Stimulated activated CD4-positive, alpha-beta T cell treated with anti-CD3 and anti-CD28 coated beads, Interleukin-4, amount 100 ng/mL, for 48 hours (primary cell): Measurements from ENCODE around the gene EGF.

Experiments
- DNase-seq, 2 donors: peaks; one replicate each; pipeline ENCODE4 v3.0.0-alpha.2; 2020; ENCODE audit warnings: low read depth in 2 of 2

The EGF gene

DNA sequence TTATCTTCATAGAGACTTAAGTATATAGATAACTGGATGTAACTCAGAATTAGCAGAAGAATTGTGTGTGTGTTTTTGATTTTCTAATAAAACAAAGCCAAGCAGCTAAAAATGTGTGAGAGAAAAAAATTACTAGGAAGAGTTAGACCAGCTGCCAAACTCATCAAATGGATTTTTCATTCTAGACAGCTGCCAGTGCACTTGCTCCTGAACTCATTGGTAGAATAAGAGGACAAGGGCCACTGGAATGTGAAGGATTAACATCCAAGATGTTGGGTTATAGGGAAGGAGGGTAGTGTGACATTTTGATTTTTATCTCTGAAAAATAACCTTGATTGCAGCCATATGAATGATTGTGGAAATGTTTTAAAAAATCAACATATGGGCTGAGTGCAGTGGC, 49.7 kb downstream of the EGF start:
- no peak for DNase-seq

DNA sequence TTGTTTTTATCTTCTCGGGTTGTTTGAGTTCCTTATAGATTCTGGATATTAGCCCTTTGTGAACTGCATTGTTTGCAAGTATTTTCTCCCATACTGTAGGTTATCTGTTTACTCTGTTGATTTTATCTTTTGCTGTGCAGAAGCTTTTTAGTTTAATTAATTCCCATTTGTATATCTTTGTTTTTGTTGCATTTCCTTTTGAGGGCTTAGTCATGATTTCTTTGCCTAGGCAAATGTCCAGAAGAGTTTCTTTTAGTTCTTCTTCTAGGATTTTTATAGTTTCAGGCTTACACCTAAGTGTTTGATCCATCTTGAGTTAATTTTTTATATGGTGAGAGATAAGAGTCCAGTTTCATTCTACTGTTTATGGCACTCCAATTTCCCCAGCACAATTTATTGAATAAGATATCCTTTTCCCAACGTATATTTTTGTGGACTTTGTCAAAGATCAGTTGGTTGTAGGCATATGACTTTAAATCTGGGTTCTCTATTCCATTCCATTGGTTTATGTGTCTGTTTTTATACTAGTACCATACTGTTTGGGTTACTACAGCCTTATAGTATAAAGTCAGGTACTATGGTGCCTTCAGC, 54.3 kb downstream of the EGF start:
- DNase-seq = no peak

DNA sequence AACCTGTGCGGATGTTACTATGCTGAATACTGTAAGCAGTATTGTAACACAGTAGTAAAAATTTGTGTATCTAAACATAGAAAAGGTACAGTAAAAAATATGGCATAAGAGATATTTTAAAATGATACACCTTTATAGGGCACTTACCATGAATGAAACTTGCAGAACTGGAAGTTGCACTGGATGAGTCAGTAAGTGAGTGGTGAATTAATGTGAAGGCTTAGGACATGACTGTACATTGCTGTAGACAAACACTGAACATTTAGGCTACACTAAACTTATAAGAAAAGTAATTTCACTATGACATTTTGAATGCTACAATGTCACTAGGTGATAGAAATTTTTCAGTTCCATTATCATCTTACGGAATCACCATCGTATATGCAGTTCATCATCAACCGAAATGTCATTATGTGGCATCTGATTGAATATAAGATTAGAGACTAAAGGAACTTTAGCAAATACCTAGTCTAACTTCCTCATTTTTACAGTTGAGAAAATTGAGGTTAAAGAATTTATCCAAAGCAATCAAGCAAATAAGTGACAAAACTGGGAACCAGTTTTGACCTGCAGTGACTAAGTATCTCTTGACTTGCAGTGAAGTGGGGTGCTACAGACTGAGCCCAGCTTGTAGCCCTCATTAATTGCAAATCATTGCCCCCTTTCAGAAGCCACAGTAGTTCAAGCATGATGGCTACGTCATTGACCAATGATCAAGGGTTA, 55.3 kb downstream of the EGF start:
- DNase-seq = no peak

DNA sequence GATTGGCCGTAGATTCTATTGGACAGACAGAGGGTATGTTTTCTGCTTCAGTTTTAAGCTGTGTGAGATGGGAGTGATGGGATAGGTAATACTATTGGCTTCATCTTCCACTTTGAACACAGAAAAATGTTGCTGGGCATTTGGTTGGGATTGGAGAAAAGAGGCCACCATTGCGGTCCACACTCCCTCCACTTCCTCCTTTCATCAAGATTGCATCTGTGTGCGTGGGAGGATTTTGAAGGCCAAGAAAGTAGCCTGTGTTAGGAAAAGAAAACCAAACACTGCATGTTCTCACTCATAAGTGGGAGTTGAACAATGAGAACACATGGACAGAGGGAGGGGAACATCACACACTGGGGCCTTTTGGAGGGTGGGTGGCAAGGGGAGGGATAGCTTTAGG, 56.4 kb downstream of the EGF start:
- DNase-seq = no peak

DNA sequence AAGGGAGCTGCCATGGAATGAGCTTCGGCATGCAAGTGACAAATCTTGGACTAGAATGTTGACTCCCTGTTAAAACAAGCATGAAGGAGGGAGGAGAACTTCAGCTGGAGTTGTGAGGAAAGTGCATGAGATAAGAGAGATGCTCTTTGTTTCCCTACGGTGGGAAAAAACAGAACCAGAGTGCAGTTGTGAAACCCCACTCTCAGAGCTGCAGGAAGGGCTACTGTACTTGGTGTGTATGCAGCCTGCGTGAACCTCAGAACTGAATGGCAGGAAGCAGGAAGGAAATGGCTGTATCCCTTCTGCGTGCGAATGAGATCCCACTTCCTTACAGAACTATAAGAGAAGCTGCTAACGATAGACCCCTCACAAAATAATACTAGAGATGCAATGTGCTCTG, 57.2 kb downstream of the EGF start:
- no peak for DNase-seq

DNA sequence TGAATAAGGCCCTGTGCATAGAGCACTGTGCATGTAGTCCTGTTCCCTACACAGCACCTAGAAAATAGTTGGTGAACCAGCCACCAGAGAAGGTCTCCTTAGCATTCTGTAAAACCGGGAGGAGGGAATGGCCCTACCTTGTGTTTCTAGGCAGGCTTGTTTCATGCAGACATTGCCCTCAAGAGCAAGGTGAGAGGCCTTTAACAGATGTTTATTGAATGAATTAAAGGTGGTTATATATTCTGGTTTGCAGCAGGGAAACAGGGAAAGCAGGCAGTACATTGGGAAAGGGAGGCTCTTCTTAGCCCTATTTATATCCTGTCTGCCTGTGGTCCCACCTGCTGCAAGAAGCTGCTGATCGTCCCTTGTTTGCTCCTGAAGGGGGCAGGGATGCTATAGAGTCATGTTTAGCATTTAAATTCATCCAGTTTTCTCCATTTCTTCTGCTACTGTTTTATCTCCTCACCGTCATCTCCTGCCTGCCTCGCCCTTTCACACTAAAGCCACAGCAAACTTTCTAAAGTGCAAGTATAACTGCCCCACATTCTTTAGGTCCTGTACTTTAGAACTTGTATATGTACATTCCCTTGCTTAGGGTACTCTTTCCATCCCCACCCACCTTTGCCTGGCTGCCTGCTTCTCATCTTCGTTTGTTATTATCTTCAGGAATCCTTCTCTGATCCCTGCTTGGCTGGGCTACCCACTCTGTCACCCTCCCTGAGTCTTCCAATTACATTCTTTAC, 60.3 kb downstream of the EGF start:
- DNase-seq = no peak

DNA sequence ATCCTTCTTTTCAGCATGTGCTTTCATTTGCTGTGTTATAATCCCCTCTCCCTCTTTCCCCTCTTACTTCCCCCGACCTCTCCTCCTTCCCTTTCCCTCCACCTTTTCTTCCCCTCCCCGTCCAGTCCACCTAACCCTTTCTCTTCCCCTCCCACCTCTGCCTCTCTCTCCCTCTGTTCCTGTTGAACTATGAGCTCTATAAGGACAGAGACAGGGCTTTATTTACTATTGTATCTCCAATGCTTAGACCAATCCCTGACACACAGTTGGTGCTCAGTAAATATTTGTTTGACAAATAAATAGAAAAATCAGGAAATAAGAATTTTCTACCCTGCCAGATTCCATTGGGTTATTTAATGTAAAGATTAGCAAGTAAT, 60.8 kb downstream of the EGF start:
- DNase-seq = no peak

DNA sequence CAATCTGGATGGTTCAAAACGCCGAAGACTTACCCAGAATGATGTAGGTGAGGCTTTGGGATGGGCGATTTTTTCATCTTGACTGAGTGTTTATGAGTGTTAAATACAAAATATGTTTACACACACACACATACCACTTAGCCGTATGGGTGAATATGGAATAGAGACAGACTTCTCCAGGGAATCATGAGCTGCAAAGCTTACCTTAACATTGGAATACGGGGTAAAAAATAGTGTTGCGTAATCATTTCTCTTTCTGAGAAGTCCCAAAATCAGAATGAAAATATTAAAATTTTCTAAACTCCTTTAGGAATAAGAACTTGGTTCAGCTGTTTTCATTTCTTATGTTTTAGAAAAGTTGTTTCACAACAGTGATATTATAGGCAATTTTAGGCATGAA, 63.5 kb downstream of the EGF start:
- DNase-seq = no peak

DNA sequence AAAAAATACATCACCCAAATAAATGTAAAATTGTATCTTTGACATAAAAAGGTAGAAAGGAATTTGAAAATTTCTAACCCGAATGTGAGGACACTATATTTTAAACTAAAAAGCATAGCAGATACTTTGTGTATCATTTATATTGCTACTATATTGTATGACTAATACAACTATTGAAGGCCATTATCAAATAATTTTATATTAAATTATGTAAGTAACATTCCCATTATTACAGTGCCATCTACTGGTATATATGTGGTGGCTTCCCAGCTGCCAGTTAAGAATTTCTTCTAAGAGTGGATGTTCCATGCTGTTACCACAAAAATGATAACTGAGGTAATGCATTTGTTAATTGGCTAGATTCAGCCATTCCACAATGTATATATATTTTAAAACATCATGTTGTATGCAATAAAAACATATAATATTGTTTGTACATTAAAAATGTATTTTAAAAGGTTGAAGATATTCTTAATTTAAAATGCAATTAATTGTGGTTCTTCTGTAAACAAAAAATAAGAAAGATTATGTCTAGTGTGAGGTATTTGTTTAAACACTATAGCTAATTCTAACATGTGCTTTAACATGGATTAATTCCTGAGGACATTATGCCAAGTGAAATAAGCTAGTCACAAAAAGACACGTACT, 65.3 kb downstream of the EGF start:
- DNase-seq = no peak

DNA sequence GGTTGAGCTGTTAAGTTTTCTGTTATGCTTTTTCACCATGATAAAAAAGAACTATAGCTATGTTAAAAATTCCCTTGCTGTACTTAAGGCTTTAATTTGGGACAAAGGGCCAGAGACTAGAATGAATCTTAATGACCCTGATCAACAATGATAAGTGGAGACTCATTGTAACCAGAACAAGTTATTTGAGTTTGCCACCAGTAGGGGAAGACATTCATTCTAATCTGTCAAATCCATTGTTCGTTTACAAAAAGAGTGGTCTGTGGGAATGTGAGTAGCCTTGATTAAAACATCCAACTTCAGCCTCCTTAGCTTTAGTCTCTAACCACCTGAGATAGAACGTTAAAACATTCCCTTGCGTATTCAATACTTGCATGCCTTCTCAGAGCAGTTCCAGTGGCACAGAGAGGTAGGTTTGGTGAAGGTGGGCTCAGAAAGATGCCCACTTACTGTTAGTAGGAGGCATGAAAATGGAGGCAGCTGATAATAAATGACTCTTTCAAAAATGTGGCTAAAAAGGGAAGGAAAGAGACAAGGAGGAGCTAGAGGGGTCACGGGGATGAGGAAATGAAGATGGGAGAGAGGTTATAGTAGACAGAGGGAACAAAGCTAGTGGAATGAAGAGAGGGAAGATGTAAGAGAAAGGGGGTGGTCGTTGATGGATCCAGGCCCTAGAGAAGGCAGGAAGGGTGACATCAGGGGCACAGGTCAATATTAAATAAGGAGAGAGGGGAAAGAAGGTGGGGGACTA, 66.2 kb downstream of the EGF start:
- DNase-seq = no peak

DNA sequence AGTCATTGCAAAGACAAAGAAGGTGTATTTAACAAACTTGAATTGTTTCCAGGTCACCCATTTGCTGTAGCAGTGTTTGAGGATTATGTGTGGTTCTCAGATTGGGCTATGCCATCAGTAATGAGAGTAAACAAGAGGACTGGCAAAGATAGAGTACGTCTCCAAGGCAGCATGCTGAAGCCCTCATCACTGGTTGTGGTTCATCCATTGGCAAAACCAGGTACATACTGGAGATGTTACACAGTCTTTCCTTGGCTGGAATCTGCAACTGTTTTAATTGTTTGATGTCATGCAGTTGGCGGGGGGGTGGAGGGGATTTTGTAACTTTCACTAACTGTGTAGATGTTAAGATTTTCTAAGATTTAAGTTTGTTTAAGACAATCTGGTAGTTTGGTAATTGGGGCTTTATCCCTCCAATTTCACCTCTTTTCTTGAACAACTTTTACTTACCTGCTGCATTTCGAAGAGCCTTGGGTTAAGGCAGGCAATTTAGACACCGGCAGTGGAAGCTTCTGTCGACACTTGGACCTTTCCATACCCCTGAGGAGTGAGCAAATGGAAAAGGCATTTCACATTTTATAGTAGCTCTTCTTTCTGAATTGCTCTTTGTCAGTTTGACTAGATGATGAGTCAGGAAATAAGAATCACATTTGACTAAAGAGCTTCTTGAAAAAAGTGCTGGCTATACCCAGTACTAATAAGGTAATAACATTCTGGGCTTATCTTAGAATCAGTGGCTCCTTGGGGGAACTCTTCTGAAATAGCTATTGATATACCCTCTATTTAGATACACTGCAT, 67.4 kb downstream of the EGF start:
- no peak for DNase-seq

DNA sequence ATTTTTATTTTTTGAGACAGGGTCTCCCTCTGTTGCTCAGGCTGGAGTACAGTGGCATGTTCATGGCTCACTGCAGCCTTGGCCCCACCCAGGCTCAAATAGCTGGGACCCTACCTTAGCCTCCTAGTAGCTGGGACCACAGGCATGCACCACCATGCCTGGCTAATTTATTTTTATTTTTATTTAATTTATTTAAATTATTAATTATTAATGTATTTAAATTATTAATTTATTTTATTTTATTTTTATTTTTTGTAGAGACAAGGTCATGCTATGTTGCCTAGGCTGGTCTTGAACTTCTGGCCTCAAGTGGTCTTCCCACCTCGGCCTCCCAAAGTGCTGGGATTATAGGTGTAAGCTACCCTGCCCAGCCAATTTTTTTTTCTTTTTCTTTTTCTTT, 69.3 kb downstream of the EGF start:
- no peak for DNase-seq

DNA sequence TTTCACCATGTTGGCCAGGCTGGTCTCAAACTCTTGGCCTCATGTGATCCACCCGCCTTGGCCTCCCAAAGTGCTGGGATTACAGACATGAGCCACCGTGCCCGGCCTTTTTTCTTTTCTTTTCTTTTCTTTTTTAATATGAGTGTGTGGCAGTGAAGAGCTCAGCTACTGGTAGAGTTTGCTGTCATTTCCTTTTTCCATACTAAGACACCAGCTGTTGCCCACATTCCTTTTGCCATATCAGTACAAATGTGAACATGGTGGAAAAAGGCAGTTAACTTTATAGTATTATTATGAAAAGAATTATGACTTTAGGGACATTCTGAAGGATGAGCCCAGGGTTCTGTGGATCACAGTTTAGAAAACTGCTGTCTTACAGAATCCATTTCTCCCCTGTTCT, 69.8 kb downstream of the EGF start:
- DNase-seq = no peak

DNA sequence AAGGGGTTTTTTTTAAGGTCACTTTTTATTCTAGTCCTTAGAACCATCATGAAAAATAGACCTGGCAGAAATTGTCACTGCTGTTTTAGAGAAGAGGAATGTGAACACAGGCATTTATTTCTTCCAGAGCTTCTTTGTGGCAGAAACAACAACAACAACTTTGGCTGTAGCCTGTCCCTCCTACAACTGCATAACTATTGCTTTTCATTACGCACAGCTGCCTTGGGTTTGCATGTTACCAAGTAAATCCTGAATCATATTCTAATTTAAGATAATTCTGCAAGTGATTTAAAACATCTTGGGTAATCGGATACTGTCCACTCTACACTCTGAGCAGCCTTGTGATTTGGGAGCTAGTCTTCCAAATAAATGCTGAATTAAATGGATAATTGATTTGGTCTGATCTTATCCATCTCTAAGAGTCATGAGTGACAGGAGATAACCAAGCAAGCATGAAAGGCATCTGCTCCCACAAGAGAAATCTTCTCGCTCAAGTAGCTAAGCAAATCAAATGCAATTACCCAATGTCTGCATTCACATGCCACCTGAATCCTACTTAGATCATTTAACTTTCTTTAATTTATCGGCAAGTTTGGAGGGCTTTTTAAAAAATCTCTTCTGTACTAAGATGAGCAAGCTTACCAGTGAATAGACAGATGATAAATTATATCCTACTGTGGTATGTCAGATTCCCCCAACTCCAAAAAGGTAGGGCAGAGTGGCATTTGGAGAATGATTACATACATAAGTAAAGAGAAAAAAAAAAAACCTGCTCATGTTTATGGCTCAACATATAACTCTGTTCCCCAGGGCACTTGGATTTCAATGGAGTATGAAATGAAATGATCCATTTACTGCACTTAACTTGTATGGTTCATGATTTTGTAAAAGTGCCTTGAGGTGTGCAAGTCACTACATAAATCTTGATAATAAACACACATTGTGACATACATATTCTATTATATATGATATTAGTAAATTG, 73.6 kb downstream of the EGF start:
- DNase-seq = no peak

DNA sequence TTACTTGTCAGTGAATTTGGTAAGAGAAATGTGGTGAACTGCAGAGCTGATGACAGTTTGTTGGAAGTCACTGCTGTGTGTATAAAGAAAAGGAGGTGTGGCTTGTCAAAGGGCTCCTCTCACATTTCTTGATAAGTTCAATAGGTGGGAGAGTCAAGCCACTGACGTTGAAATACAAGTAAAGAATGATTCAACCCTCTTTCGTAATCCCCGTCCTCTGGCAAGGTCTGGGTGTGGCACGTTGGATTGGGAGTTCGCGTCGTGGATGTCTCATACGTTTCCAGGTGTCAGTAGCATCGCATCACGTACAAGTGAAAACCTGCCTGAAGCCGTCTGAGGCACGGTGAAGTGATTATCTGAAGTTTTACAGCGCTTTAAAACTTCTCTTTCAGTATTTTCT, 76.4 kb downstream of the EGF start:
- DNase-seq = no peak

DNA sequence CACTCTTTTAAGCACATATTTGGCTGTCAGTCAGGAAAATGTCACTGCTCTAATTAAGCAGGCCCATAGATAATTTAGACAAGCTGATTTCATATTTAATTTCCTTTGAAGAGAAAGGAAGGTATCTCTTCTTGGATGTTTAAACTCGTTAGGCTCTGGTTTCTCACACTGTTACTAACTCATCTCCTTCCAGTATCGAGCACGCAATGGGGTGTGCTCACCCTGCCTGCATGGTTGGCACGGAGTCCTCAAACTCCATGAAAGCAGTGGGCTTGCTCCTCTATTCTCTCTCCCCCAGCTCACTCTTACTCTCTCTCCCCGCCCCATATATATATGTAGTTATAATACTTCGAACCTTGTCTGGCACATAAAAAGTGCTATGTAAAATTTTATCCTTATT, 76.9 kb downstream of the EGF start:
- DNase-seq = no peak

DNA sequence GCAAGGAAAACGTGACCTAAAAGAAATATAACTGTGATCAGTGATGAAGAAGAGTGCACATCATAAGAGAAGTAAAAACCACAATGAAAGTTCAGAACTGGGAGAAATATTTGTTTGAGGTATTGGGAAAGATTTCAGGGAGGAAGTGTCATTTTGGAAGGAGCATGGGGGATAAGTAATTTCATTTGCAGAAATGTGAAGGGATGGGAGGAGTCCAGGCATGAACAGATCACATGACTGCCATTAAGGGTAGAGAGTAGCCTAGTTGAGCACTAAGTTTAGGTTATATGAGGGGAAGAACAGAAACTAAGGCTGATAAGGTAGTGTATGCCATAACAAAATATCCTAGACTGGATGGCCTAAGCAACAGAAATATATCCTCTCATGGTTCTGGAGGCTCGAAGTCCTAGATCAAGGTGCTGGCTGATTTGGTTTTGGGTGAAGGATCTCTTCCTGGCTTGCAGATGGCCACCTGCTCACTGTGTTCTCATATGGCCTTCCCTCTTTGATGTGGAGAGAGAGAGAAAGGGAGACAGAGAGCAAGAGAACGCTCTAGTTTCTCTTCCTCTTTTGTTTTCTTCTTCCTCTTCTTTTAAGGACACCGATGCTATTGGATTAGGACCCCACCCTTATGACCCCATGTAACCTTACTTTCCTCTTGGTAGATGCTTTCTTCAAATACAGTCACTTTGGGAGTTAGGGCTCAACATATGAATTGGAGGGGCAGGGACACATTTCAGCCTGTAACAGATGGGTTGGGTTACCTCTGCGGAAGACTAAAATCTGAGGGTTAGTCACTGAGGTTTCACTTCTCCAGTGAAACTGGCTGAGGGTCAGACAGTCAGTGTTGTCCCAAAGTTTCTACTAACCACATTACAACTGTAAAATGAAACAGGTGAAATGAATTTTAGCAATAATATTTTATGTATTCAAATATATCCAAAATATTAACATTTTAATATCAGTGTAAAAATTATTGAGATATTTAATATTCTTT, 77.9 kb downstream of the EGF start:
- DNase-seq = no peak

DNA sequence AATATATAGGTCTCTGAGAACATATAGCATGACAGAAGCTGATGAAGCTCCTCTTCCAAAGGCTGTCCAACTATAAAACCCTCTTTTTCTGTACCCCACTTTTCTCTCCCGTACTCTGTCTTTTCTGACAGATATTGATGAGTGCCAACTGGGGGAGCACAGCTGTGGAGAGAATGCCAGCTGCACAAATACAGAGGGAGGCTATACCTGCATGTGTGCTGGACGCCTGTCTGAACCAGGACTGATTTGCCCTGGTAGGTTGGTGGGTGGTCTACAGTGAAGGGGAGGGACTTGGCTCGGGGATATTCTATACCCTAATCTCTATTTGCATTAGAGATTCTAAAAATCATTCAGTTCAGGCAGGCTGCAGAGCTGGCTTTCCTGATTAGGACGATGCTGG, 80.4 kb downstream of the EGF start:
- DNase-seq = no peak

DNA sequence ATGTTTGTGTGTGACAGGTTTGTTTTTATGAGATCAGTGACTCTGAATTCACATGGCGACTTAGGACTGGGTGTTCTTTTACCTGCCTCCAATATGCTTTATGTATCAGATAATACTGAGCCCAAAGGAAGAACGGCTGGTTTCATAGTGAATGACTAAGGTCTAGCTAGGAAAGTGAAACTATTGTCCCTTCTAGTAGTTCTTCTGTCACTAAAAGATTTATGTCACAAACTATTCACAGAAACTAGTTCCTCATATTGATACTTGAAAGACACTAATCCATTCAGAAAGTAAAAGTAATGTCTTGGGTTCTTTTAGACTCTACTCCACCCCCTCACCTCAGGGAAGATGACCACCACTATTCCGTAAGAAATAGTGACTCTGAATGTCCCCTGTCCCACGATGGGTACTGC, 81.7 kb downstream of the EGF start:
- DNase-seq = no peak
